BLaER1 treated with 17β-estradiol and CSF1 and Interleukin-3, amounts not matched to agents 10 nM and 100 nM (cell line): ENCODE data around the gene ANO9.
A peak's percentile ranks its signal among the peaks of the same experiment; 100 is the strongest.

ENCODE experiments used
- H3K27ac ChIP-seq, 11 experiments: shearing (Covaris generic); formaldehyde crosslinking; 2 replicates each; pipeline ENCODE4 v1.8.1; 2022
- H3K27me3 ChIP-seq, 11 experiments: shearing (Covaris generic); formaldehyde crosslinking; 2 replicates each; pipeline ENCODE4 v1.8.1; 2022
- H3K36me3 ChIP-seq, 11 experiments: shearing (Covaris generic); formaldehyde crosslinking; 2 replicates each; pipeline ENCODE4 v1.8.1; 2022
- H3K4me1 ChIP-seq, 10 experiments: shearing (Covaris generic); formaldehyde crosslinking; 2 replicates each; pipeline ENCODE4 v1.8.1; 2022
- H3K4me2 ChIP-seq, 11 experiments: shearing (Covaris generic); formaldehyde crosslinking; 2 replicates each; pipeline ENCODE4 v1.8.1; 2022
- H3K4me3 ChIP-seq, 10 experiments: shearing (Covaris generic); formaldehyde crosslinking; 2 replicates each; pipeline ENCODE4 v1.8.1; 2022
- H3K9ac ChIP-seq, 11 experiments: shearing (Covaris generic); formaldehyde crosslinking; 2 replicates each; pipeline ENCODE4 v1.8.1; 2022
- H3K9me3 ChIP-seq, 11 experiments: shearing (Covaris generic); formaldehyde crosslinking; replicated peaks in 1 of 11; 2 replicates each; pipeline ENCODE4 v1.8.1; 2022
- H4K20me1 ChIP-seq, 11 experiments: shearing (Covaris generic); formaldehyde crosslinking; 2 replicates each; pipeline ENCODE4 v1.8.1; 2022
- Cebpa-rat ChIP-seq, 11 experiments: shearing (Covaris generic); IDR thresholded peaks; 2 replicates each; pipeline ENCODE4 v1.8.1; 2022

The ANO9 gene

GRCh38 chr11:387193-387793 is 54.5 kb downstream of the ANO9 start:
- Histone ChIP-seq H3K4me2 (peak overlapping the region in 4 of 11 experiments; percentile 8 to 28 (median 22); a peak in 5 of 22 replicates), H3K4me3 (peak overlapping the region in 2 of 10 experiments; percentile 24 to 26; a peak in 2 of 20 replicates), H3K9ac (no peak overlapping the region), H3K9me3 (peaks cover 22 to 52% (median 31%) of the 10 kb centered on the region in 11 experiments), H3K27ac (no peak overlapping the region), H3K27me3 (0 out of 22 replicates have a peak, but pooled peaks cover 0 to under 1% (median 0%) of the 10 kb centered on the region in 11 experiments), H3K4me1 (peaks cover 0 to 30% (median 18%) of the 10 kb centered on the region in 10 experiments; a peak in 16 of 20 replicates), H3K36me3 (peaks cover 0 to 10% (median 0%) of the 10 kb centered on the region in 11 experiments; a peak in 5 of 22 replicates), H4K20me1 (no peaks in the 10 kb centered on the region)
- no peak for TF ChIP-seq Cebpa-rat (IDR thresholded peaks at IDR 0.05)

DNA sequence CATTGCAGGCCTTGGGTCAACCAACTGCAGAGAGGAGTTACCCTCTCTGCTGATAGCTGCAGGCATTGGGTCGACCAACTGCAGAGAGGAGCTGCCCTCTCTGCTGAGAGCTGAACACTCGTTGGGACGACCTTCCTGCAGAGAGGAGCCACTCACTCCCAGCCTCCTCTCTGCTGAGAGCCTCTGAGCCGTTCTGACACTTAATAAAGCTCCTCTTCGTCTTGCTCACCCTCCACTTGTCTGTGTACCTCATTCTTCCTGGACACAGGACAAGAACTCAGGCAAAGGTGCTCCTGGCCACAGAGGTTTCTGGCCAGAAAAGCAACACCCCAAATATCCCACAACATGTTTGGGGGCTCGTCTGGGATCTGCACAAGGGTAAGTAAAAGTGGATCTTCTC is 55.3 kb downstream of the ANO9 start:
- peaks cover 22 to 52% (median 31%) of the 10 kb centered on the region in 11 experiments for H3K9me3 ChIP-seq
- H3K27ac ChIP-seq: no peak overlapping the region
- 0 out of 22 replicates have a peak, but pooled peaks cover 0 to 4% (median 0%) of the 10 kb centered on the region in 11 experiments for H3K27me3 ChIP-seq
- H4K20me1 ChIP-seq: no peaks in the 10 kb centered on the region
- H3K4me1 ChIP-seq: peaks cover 4 to 38% (median 26%) of the 10 kb centered on the region in 10 experiments; a peak in 18 of 20 replicates
- H3K4me2 ChIP-seq: no peak overlapping the region
- H3K9ac ChIP-seq: no peak overlapping the region
- H3K36me3 ChIP-seq: peaks cover 0 to 10% (median 0%) of the 10 kb centered on the region in 11 experiments; a peak in 5 of 22 replicates
- no peak for TF ChIP-seq Cebpa-rat (IDR thresholded peaks at IDR 0.05)
- H3K4me3 ChIP-seq: peak overlapping the region in 4 of 10 experiments; percentile 5 to 26 (median 24); a peak in 7 of 20 replicates

DNA sequence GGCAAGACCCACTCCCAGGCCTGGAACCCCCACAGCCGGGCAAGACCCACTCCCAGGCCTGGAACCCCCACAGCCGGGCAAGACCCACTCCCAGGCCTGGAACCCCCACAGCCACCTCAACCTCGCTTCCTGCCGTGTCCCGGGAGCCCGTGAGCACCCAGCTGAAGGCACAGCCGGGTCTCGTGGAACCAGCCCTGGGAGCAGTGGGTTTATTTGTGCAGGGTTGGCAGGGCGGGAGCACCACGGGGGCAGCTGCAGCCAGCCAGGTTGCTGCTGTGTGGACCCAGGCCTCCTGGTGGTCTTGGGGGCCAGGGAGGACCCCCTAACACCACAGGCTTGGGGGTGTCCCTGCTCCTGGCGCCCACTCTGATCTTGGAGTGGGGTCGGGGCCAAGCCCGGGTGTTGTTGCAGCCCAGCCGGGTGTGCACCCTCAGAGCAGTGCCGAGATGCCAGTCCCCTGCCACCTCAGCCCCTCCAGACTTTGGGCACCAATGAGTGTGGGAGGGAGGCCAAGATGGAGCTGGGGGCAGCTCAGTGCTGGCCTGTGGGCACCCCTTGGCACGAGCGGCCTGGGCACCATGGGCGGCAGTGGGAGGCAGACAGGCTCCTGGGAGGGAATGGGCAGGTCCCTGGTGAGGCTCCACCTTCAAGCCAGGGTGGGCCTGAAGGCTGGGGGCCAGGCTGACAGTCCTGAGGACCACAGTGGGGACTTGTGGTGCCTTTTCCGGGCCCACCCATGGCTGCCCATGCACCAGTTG is 56.0 kb downstream of the ANO9 start:
- Histone ChIP-seq H3K36me3 (peaks cover 0 to 10% (median 0%) of the 10 kb centered on the region in 11 experiments; a peak in 5 of 22 replicates), H3K4me1 (peaks cover 4 to 44% (median 29%) of the 10 kb centered on the region in 10 experiments; a peak in 18 of 20 replicates)
- no peak for TF ChIP-seq Cebpa-rat (IDR thresholded peaks at IDR 0.05)

DNA sequence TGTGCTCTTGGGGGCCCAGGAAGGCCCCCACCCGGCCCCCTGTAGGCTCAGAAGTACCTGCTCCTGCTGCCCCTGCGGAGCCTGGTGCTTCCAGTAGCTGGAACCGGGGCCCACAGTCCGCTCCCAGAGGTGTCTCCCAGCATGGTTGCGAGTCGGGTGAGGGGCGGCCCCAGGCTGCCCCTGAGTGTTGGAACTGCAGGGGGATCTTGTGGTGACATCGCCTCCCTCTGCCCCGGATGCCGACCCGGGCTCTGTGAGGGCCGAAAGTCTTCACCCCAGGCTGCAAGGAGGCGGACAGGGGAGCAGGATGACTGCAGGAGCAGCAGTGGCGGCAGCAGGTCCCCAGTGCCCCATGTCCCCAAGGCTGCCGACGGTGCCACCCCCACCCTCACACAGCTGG is 57.3 kb downstream of the ANO9 start:
- Histone ChIP-seq H3K4me1 (peaks cover 4 to 46% (median 30%) of the 10 kb centered on the region in 10 experiments; a peak in 18 of 20 replicates), H3K27ac (no peak overlapping the region), H3K27me3 (0 out of 22 replicates have a peak, but pooled peaks cover 0 to 4% (median 0%) of the 10 kb centered on the region in 11 experiments), H3K4me3 (no peak overlapping the region), H3K4me2 (peak overlapping the region in 8 of 11 experiments; percentile 5 to 90 (median 38); a peak in 11 of 22 replicates), H4K20me1 (no peaks in the 10 kb centered on the region), H3K9ac (no peak overlapping the region), H3K9me3 (peaks cover 22 to 62% (median 37%) of the 10 kb centered on the region in 11 experiments), H3K36me3 (peaks cover 0 to 10% (median 0%) of the 10 kb centered on the region in 11 experiments; a peak in 5 of 22 replicates)
- TF ChIP-seq Cebpa-rat (IDR thresholded peaks at IDR 0.05): no peak

More for the DNA sequence above, 56.0 kb downstream of the ANO9 start:
- Histone ChIP-seq H4K20me1 (no peaks in the 10 kb centered on the region), H3K4me3 (peak overlapping the region in 3 of 10 experiments; percentile 5 to 24 (median 23); a peak in 5 of 20 replicates), H3K9ac (no peak overlapping the region), H3K27me3 (0 out of 22 replicates have a peak, but pooled peaks cover 0 to 4% (median 0%) of the 10 kb centered on the region in 11 experiments), H3K4me2 (no peak overlapping the region), H3K9me3 (peaks cover 22 to 52% (median 31%) of the 10 kb centered on the region in 11 experiments), H3K27ac (no peak overlapping the region)

GRCh38 chr11:383431-383830 is 58.4 kb downstream of the ANO9 start:
- Histone ChIP-seq H3K27ac (no peak overlapping the region), H3K9ac (no peak overlapping the region), H4K20me1 (no peaks in the 10 kb centered on the region), H3K9me3 (peaks cover 22 to 61% (median 37%) of the 10 kb centered on the region in 11 experiments), H3K36me3 (peaks cover 0 to 10% (median 0%) of the 10 kb centered on the region in 11 experiments; a peak in 5 of 22 replicates), H3K4me1 (peaks cover 4 to 46% (median 30%) of the 10 kb centered on the region in 10 experiments; a peak in 18 of 20 replicates), H3K4me3 (no peak overlapping the region), H3K4me2 (peak overlapping the region in 6 of 11 experiments; percentile 13 to 90 (median 84); a peak in 8 of 22 replicates), H3K27me3 (0 out of 22 replicates have a peak, but pooled peaks cover 0 to 4% (median 0%) of the 10 kb centered on the region in 11 experiments)
- no peak for TF ChIP-seq Cebpa-rat (IDR thresholded peaks at IDR 0.05)

- Histone ChIP-seq H3K9ac (peak overlapping the region in 10 of 11 experiments; percentile 36 to 76 (median 53); a peak in 14 of 22 replicates), H3K36me3 (peaks cover 0 to 10% (median 0%) of the 10 kb centered on the region in 11 experiments; a peak in 5 of 22 replicates), H4K20me1 (no peaks in the 10 kb centered on the region), H3K9me3 (peaks cover 17 to 48% (median 24%) of the 10 kb centered on the region in 11 experiments), H3K4me1 (peaks cover 4 to 39% (median 30%) of the 10 kb centered on the region in 10 experiments; a peak in 18 of 20 replicates), H3K27me3 (0 out of 22 replicates have a peak, but pooled peaks cover 0 to 4% (median 0%) of the 10 kb centered on the region in 11 experiments), H3K4me3 (peak overlapping the region in 2 of 10 experiments; percentile 35 to 36; a peak in 3 of 20 replicates), H3K27ac (peak overlapping the region in 8 of 11 experiments; percentile 43 to 76 (median 65); a peak in 14 of 22 replicates), H3K4me2 (peak overlapping the region in 10 of 11 experiments; percentile 39 to 90 (median 84); a peak in 21 of 22 replicates)
- TF ChIP-seq Cebpa-rat (IDR thresholded peaks at IDR 0.05): no peak
Measured at GRCh38 chr11:382081-382629, 59.7 kb downstream of the ANO9 start.

DNA sequence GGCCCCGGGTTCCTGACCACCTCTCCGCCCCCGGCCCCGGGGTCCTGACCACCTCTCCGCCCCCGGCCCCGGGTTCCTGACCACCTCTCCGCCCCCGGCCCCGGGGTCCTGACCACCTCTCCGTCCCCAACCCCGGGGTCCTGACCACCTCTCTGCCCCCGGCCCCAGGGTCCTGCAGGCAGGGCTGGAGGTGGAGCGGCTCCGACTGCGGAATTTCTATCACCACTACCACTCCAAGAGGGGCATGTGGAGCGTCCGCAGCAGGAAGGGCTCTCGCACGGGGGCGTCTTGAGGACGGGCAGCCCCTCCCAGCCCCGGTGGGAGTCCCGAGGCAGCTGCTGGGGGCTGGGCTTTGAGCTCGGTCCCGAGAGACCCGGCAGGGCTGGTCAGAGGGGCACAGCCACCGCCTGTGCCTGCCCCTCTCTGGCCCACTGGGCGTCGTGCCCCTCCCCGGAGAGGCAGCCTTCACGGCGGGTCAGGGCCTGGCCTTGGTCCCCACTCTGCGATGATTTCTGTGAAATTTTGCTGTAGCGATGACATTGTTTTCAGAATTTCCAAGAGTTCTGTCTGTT is 60.2 kb downstream of the ANO9 start:
- Histone ChIP-seq H3K4me3 (peak overlapping the region in 4 of 10 experiments; percentile 30 to 39 (median 36); a peak in 4 of 20 replicates), H3K9me3 (peaks cover 11 to 43% (median 19%) of the 10 kb centered on the region in 11 experiments), H3K27ac (peak overlapping the region in 8 of 11 experiments; percentile 43 to 76 (median 65); a peak in 16 of 22 replicates), H3K4me2 (peak overlapping the region; percentile 24 to 90 (median 83); a peak in 21 of 22 replicates), H3K4me1 (peaks cover 4 to 39% (median 30%) of the 10 kb centered on the region in 10 experiments; a peak in 18 of 20 replicates), H3K36me3 (peaks cover 0 to 10% (median 0%) of the 10 kb centered on the region in 11 experiments; a peak in 5 of 22 replicates), H3K9ac (peak overlapping the region; percentile 14 to 76 (median 53); a peak in 18 of 22 replicates), H4K20me1 (no peaks in the 10 kb centered on the region), H3K27me3 (0 out of 22 replicates have a peak, but pooled peaks cover 0 to 4% (median 0%) of the 10 kb centered on the region in 11 experiments)
- no peak for TF ChIP-seq Cebpa-rat (IDR thresholded peaks at IDR 0.05)
